Stomach (tissue), 9 donors: ENCODE measurements around the gene RIPK1. TPM values are rescaled to one million over a fixed set of nuclear protein-coding genes. Genes with fewer than 3 reads are reported as not detected.

ENCODE experiments used
- DNase-seq, 2 donors: peaks; one replicate each; pipeline versions ENCODE4 v3.0.0 to v3.0.0-alpha.2; 2013 to 2019
- H3K27ac ChIP-seq, 5 donors: fragments of 200-600 bp in 4 of 5; sonication (generic) in 4 of 5; one replicate each; pipeline ENCODE4 v1.5.1; 2013 to 2019; ENCODE audit warnings: mild to moderate bottlenecking in 1 of 5, moderate library complexity in 1 of 5
- H3K27me3 ChIP-seq, 3 donors: fragments of 200-600 bp; sonication (generic); one replicate each; pipeline ENCODE4 v1.5.1; 2017 to 2019; ENCODE audit warnings: mixed run types in 1 of 3
- H3K36me3 ChIP-seq, 4 donors: fragments of 200-600 bp; sonication (generic); 1 replicate in 3 of 4; 2 replicates in 1 of 4; pipeline ENCODE4 v1.5.1; 2016 to 2019
- H3K4me1 ChIP-seq, 4 donors: fragments of 200-600 bp; sonication (generic); one replicate each; pipeline ENCODE4 v1.5.1; 2016 to 2019
- H3K4me3 ChIP-seq, 4 donors: fragments of 200-600 bp; sonication (generic) in 3 of 4; one replicate each; pipeline ENCODE4 v1.5.1; 2016 to 2019; ENCODE audit warnings: mild to moderate bottlenecking in 1 of 4
- H3K9me3 ChIP-seq, 4 donors: fragments of 200-600 bp; sonication (generic); one replicate each; pipeline ENCODE4 v1.5.1; 2016 to 2019
- CTCF ChIP-seq, 7 experiments: fragments of 450-650 bp in 4 of 7; fragments of 200-600 bp in 3 of 7; sonication (generic) in 3 of 7; IDR thresholded peaks; one replicate each; pipeline ENCODE4 v1.5.1; 2016 to 2019; ENCODE audit warnings: antibody characterized with exemption in 7 of 7, control low read depth in 2 of 7, mild to moderate bottlenecking in 1 of 7
- EP300 ChIP-seq: sonication (generic); formaldehyde crosslinking; IDR thresholded peaks from one replicate; pipeline ENCODE4 v1.6.1; 2017; ENCODE audit warnings: antibody characterized with exemption
- POLR2A ChIP-seq, 4 donors: fragments of 450-650 bp; IDR thresholded peaks; one replicate each; pipeline ENCODE4 v1.6.1; 2016; ENCODE audit warnings: antibody characterized with exemption in 4 of 4, control low read depth in 2 of 4, mild to moderate bottlenecking in 1 of 4, moderate library complexity in 1 of 4
- POLR2AphosphoS5 ChIP-seq, 3 donors: sonication (generic); formaldehyde crosslinking; IDR thresholded peaks; one replicate each; pipeline ENCODE4 v1.6.1; 2016; ENCODE audit warnings: antibody characterized with exemption in 3 of 3
- WGBS, 5 donors: extraction: QIAGEN DNeasy Blood & Tissue Kit in 3 of 5; methylation state at CpG; one replicate each; pipeline versions ENCODE4 v1.1.5 to v1.1.7; 2013 to 2018; 5-methylcytosine and 5-hydroxymethylcytosine counted together
- intact Hi-C: fragments of 100-400 bp; cut with DNase I; formaldehyde crosslinking; loops from one replicate; pipeline ENCODE4 v1.15.1; 2023; ENCODE audit warnings: low total_unique reads
- polyA plus RNA-seq, 3 donors: library from polyadenylated mRNA; stranded (reverse); fragments of 200-250 nt; gene quantifications; one replicate each; pipeline ENCODE4 v1.2.3, GENCODE V29; 2013
- total RNA-seq, 5 donors: library from RNA; depleted of rRNA; stranded (reverse); fragments of >200 nt; gene quantifications; one replicate each; pipeline versions ENCODE4 v1.1.0 to v1.2.3, GENCODE V29; 2014 to 2016
- donor health status: healthy with polysubstance abuse.
- donor health status: Bipolar disorder and iron deficiency.
- donor health status: healthy.

RIPK1 gene
- total and polyA plus RNA-seq, 8 donors: 4.9 to 25.5 (median 15.9) TPM

- Histone ChIP-seq H3K4me3 (no peak overlapping the region), H3K36me3 (no peaks in the 10 kb centered on the region), H3K4me1 (peaks cover 4 to 24% (median 17%) of the 10 kb centered on the region in 4 donors), H3K27me3 (no peaks in the 10 kb centered on the region), H3K9me3 (no peaks in the 10 kb centered on the region), H3K27ac (no peak overlapping the region)
- DNase-seq: no peak
- 92 to 96% (median 93%) methylated on average over 9 of the region's 9 CpGs for WGBS, 5 donors
- TF ChIP-seq EP300 (no peak), CTCF (IDR thresholded peaks at IDR 0.05) (no peak), POLR2AphosphoS5 (IDR thresholded peaks at IDR 0.05) (no peak), POLR2A (IDR thresholded peaks at IDR 0.05) (no peak)
- intact Hi-C loops: loop anchor here (10.0 kb wide), 1 partner anchor 132 kb away; the partner anchor contains the start of gene PSMG4
Measured at GRCh38 chr6:3122823-3123182, 54.5 kb downstream of the RIPK1 start.

GRCh38 chr6:3124667-3125066 is 56.4 kb downstream of the RIPK1 start:
- Histone ChIP-seq H3K27ac (no peak overlapping the region), H3K4me1 (peaks cover 0 to 14% (median 6%) of the 10 kb centered on the region in 4 donors), H3K36me3 (peaks cover 0 to 16% (median 15%) of the 10 kb centered on the region in 4 donors), H3K9me3 (no peaks in the 10 kb centered on the region), H3K4me3 (no peak overlapping the region), H3K27me3 (no peaks in the 10 kb centered on the region)
- TF ChIP-seq CTCF (IDR thresholded peaks at IDR 0.05) (no peak), EP300 (no peak), POLR2A (IDR thresholded peaks at IDR 0.05) (no peak), POLR2AphosphoS5 (IDR thresholded peaks at IDR 0.05) (no peak)
- intact Hi-C loops: loop anchor here (10.0 kb wide), 1 partner anchor 130 kb away; the partner anchor contains the start of gene PSMG4
- no peak for DNase-seq
- 67 to 83% (median 82%) methylated on average over 8 of the region's 8 CpGs for WGBS, 5 donors

GRCh38 chr6:3125815-3126214 is 57.5 kb downstream of the RIPK1 start:
- DNase-seq: no peak
- peaks cover 0 to 27% (median 25%) of the 10 kb centered on the region in 4 donors for H3K36me3 ChIP-seq
- H3K4me1 ChIP-seq: peaks cover 0 to 4% (median 0%) of the 10 kb centered on the region in 4 donors
- no peaks in the 10 kb centered on the region for H3K27me3 ChIP-seq
- intact Hi-C loops: loop anchor here (10.0 kb wide), 1 partner anchor 129 kb away; the partner anchor contains the start of gene PSMG4
- WGBS, 5 donors: 35 to 55% (median 46%) methylated on average over 2 of the region's 2 CpGs
- H3K27ac ChIP-seq: no peak overlapping the region
- no peak overlapping the region for H3K4me3 ChIP-seq
- H3K9me3 ChIP-seq: no peaks in the 10 kb centered on the region
- TF ChIP-seq EP300: no peak
- TF ChIP-seq POLR2A (IDR thresholded peaks at IDR 0.05): no peak
- no peak for TF ChIP-seq CTCF (IDR thresholded peaks at IDR 0.05)
- no peak for TF ChIP-seq POLR2AphosphoS5 (IDR thresholded peaks at IDR 0.05)

GRCh38 chr6:3128356-3129108 is 60.2 kb downstream of the RIPK1 start:
- 93 to 96% (median 95%) methylated on average over 15 of the region's 15 CpGs for WGBS, 5 donors
- no peak overlapping the region for H3K27ac ChIP-seq
- intact Hi-C loops: loop anchor here (10.0 kb wide), 1 partner anchor 126 kb away; the partner anchor contains the start of gene PSMG4
- H3K9me3 ChIP-seq: no peaks in the 10 kb centered on the region
- no peak for DNase-seq
- no peak overlapping the region for H3K4me3 ChIP-seq
- H3K36me3 ChIP-seq: peaks cover 0 to 54% (median 38%) of the 10 kb centered on the region in 4 donors
- H3K4me1 ChIP-seq: peaks cover 0 to 4% (median 0%) of the 10 kb centered on the region in 4 donors
- TF ChIP-seq EP300 (no peak), CTCF (IDR thresholded peaks at IDR 0.05) (no peak), POLR2A (IDR thresholded peaks at IDR 0.05) (no peak), POLR2AphosphoS5 (IDR thresholded peaks at IDR 0.05) (no peak)
- no peaks in the 10 kb centered on the region for H3K27me3 ChIP-seq
